Ishikawa (cell line): ENCODE results near the gene CTSS.

Source experiments
- CEBPB ChIP-seq: IDR thresholded peaks from 2 replicates; pipeline ENCODE4 v1.6.1; 2012
- CREB1 ChIP-seq: IDR thresholded peaks from 2 replicates; pipeline ENCODE4 v1.6.1; 2012; ENCODE audit warnings: low read depth
- EP300 ChIP-seq: IDR thresholded peaks from 2 replicates; pipeline ENCODE4 v1.6.1; 2012; ENCODE audit warnings: borderline replicate concordance
- MAX ChIP-seq: IDR thresholded peaks from 2 replicates; pipeline ENCODE4 v1.6.1; 2012
- RAD21 ChIP-seq: IDR thresholded peaks from 2 replicates; pipeline ENCODE4 v1.6.1; 2012; ENCODE audit warnings: low read depth
- TAF1 ChIP-seq: IDR thresholded peaks from 2 replicates; pipeline ENCODE4 v1.6.1; 2012; ENCODE audit warnings: low read depth, mild to moderate bottlenecking
- USF1 ChIP-seq: IDR thresholded peaks from 2 replicates; pipeline ENCODE4 v1.6.1; 2012
- YY1 ChIP-seq: IDR thresholded peaks from 2 replicates; pipeline ENCODE4 v1.6.1; 2012; ENCODE audit warnings: low read depth

GRCh38 chr1:150696995-150697927, 68.3 kb downstream of the CTSS start, which contains the start of gene GOLPH3L:
- no peak for TF ChIP-seq USF1
- peak; percentile 44 for TF ChIP-seq TAF1
- TF ChIP-seq MAX = peak; percentile 64; the same call in 1 of the 2 replicates
- no peak; the same call in 1 of the 2 replicates for TF ChIP-seq EP300
- TF ChIP-seq CEBPB = no peak
- TF ChIP-seq YY1 = peak; percentile 51; the same call in 1 of the 2 replicates
- TF ChIP-seq RAD21 = no peak
- peak; percentile 51 for TF ChIP-seq CREB1
